Astrocyte (in vitro differentiated cells and primary cell): ENCODE results near the gene BRINP1. TPM values are rescaled to one million over a fixed set of nuclear protein-coding genes. Genes with fewer than 3 reads are reported as not detected.

Experiments
- DNase-seq: peaks from one replicate; pipeline ENCODE4 v3.0.0-alpha.2; 2010; ENCODE audit warnings: low read depth
- FAIRE-seq: peaks from 2 replicates; lab custom pipeline; 2011; peaks lifted over from hg19 to GRCh38; lab: Jason Lieb, UNC
- H2AFZ ChIP-seq: 2 replicates; pipeline ENCODE4 v1.6.0; 2012; ENCODE audit warnings: low read depth, low read length, inconsistent platforms
- H3K27ac ChIP-seq: 2 replicates; pipeline ENCODE4 v1.5.1; 2011; ENCODE audit warnings: low read depth, low read length, inconsistent platforms
- H3K27me3 ChIP-seq: 2 replicates; pipeline ENCODE4 v1.6.0; 2011; ENCODE audit warnings: low read length, inconsistent platforms; ENCODE audit not compliant: insufficient read depth
- H3K36me3 ChIP-seq: 2 replicates; pipeline ENCODE4 v1.5.1; 2011; ENCODE audit warnings: low read length, inconsistent platforms; ENCODE audit not compliant: insufficient read depth
- H3K4me1 ChIP-seq: 2 replicates; pipeline ENCODE4 v1.5.1; 2011; ENCODE audit warnings: low read length, inconsistent platforms; ENCODE audit not compliant: insufficient read depth
- H3K4me2 ChIP-seq: 2 replicates; pipeline ENCODE4 v1.6.0; 2012; ENCODE audit warnings: low read length, inconsistent platforms
- H3K4me3 ChIP-seq: 2 replicates; pipeline ENCODE4 v1.5.1; 2011; ENCODE audit warnings: low read depth, mild to moderate bottlenecking, low read length, inconsistent platforms; ENCODE audit not compliant: insufficient read depth
- H3K79me2 ChIP-seq: 2 replicates; pipeline ENCODE4 v1.6.0; 2012; ENCODE audit warnings: mild to moderate bottlenecking, low read length, inconsistent platforms; ENCODE audit not compliant: insufficient read depth
- H3K9ac ChIP-seq: 2 replicates; pipeline ENCODE4 v1.6.0; 2012; ENCODE audit warnings: mild to moderate bottlenecking, low read length, inconsistent platforms
- H3K9me3 ChIP-seq: 2 replicates; pipeline ENCODE4 v1.5.1; 2012; ENCODE audit warnings: low read depth, mild to moderate bottlenecking, low read length, inconsistent platforms; ENCODE audit not compliant: insufficient read depth
- H4K20me1 ChIP-seq: 2 replicates; pipeline ENCODE4 v1.6.0; 2012; ENCODE audit warnings: low read length, inconsistent platforms; ENCODE audit not compliant: insufficient read depth
- H3K27ac Mint-ChIP-seq: one replicate; pipeline ENCODE4 v1.8.0; 2021; ENCODE audit warnings: mild to moderate bottlenecking, mixed read lengths; ENCODE audit not compliant: unreplicated experiment
- H3K27me3 Mint-ChIP-seq: one replicate; pipeline ENCODE4 v1.8.0; 2021; ENCODE audit warnings: low read depth, mixed read lengths; ENCODE audit not compliant: unreplicated experiment
- H3K36me3 Mint-ChIP-seq: one replicate; pipeline ENCODE4 v1.8.0; 2021; ENCODE audit warnings: low read depth, mixed read lengths; ENCODE audit not compliant: unreplicated experiment
- H3K4me1 Mint-ChIP-seq: one replicate; pipeline ENCODE4 v1.8.0; 2021; ENCODE audit warnings: low read depth, mixed read lengths; ENCODE audit not compliant: unreplicated experiment
- H3K4me3 Mint-ChIP-seq: one replicate; pipeline ENCODE4 v1.8.0; 2021; ENCODE audit warnings: mild to moderate bottlenecking, moderate library complexity, mixed read lengths; ENCODE audit not compliant: unreplicated experiment
- H3K9me3 Mint-ChIP-seq: one replicate; pipeline ENCODE4 v1.8.0; 2021; ENCODE audit warnings: mild to moderate bottlenecking, mixed read lengths; ENCODE audit not compliant: unreplicated experiment
- EZH2 ChIP-seq: IDR thresholded peaks from 2 replicates; pipeline ENCODE4 v1.6.1; 2012; ENCODE audit warnings: mild to moderate bottlenecking, low read length, inconsistent platforms; ENCODE audit not compliant: insufficient read depth
- total RNA-seq: library from RNA; stranded (reverse); gene quantifications from 2 replicates; pipeline ENCODE4 v1.2.1, GENCODE V29; 2021
- TF ChIP-seq, protein P1 (sequence below): IDR thresholded peaks from 2 replicates; pipeline ENCODE4 v1.5.1; 2011; ENCODE audit warnings: low read depth, mild to moderate bottlenecking, inconsistent platforms, low read length, moderate library complexity; ENCODE audit not compliant: insufficient read depth

The BRINP1 gene
- total RNA-seq, 1 donor from 2014 or later, result 2.2 TPM

DNA sequence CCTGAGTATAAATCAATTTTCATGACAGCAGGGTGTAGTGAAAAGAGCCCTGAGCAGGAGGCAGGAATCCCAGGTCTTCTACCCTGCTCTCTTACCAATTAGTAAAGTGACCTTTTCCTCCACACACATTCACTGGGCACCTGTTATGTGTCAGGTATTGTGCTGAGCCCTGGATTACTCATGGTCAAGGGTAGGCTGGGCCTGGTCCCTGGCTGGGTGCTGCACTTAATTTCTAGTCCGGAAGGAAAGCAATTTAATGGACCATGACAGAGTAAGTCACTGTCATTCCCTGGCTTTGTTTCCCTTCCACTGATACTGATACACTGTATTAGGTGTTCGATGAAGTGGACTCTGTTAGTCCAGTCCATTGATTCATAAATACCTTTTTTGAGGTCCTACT is 29.1 kb upstream of the BRINP1 start:
- no peaks in the 10 kb centered on the region for H3K27me3 ChIP-seq
- H2AFZ ChIP-seq, result no peak overlapping the region
- Mint-ChIP-seq H3K27me3 (peaks cover 1% of the 10 kb centered on the region), H3K4me1 (no peaks in the 10 kb centered on the region), H3K9me3 (no peaks in the 10 kb centered on the region), H3K4me3 (no peak overlapping the region), H3K36me3 (no peaks in the 10 kb centered on the region), H3K27ac (no peak overlapping the region)
- no peak overlapping the region for H3K27ac ChIP-seq
- H3K79me2 ChIP-seq, result no peaks in the 10 kb centered on the region
- no peak overlapping the region for H3K4me3 ChIP-seq
- no peaks in the 10 kb centered on the region for H4K20me1 ChIP-seq
- H3K9me3 ChIP-seq, result peaks cover 7% of the 10 kb centered on the region
- H3K4me2 ChIP-seq, result no peak overlapping the region
- FAIRE-seq, result no peak
- DNase-seq, result no peak
- TF ChIP-seq, protein P1, sequence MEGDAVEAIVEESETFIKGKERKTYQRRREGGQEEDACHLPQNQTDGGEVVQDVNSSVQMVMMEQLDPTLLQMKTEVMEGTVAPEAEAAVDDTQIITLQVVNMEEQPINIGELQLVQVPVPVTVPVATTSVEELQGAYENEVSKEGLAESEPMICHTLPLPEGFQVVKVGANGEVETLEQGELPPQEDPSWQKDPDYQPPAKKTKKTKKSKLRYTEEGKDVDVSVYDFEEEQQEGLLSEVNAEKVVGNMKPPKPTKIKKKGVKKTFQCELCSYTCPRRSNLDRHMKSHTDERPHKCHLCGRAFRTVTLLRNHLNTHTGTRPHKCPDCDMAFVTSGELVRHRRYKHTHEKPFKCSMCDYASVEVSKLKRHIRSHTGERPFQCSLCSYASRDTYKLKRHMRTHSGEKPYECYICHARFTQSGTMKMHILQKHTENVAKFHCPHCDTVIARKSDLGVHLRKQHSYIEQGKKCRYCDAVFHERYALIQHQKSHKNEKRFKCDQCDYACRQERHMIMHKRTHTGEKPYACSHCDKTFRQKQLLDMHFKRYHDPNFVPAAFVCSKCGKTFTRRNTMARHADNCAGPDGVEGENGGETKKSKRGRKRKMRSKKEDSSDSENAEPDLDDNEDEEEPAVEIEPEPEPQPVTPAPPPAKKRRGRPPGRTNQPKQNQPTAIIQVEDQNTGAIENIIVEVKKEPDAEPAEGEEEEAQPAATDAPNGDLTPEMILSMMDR, result no peak
- no peak for TF ChIP-seq EZH2
- H3K9ac ChIP-seq, result no peak overlapping the region
- no peaks in the 10 kb centered on the region for H3K36me3 ChIP-seq
- H3K4me1 ChIP-seq, result no peaks in the 10 kb centered on the region

DNA sequence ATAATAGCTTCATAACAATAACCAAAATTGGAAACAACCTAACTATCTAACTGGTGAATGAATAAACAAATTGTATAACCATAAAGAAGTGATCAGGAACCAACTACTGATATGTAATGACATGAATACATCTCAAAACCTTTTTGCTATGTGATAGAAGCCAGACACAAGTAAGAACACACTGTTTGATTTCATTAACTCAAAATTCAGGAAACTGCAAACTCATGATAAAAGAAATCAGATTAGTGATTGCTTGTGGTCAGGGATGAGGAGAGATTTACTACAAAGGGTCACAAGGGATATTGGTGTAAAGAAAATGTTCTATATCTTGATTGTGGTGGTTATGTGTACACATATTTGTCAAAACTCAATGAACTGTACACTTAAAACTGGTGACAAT is 22.6 kb upstream of the BRINP1 start:
- H3K4me3 ChIP-seq, result no peak overlapping the region
- no peaks in the 10 kb centered on the region for H3K27me3 ChIP-seq
- H3K79me2 ChIP-seq, result no peaks in the 10 kb centered on the region
- H3K9ac ChIP-seq, result no peak overlapping the region
- no peak overlapping the region for H3K4me2 ChIP-seq
- Mint-ChIP-seq H3K4me3 (no peak overlapping the region), H3K27ac (no peak overlapping the region), H3K27me3 (no peaks in the 10 kb centered on the region), H3K4me1 (no peaks in the 10 kb centered on the region), H3K9me3 (no peaks in the 10 kb centered on the region), H3K36me3 (no peaks in the 10 kb centered on the region)
- H3K9me3 ChIP-seq, result no peaks in the 10 kb centered on the region
- FAIRE-seq (no peak), DNase-seq (no peak)
- H2AFZ ChIP-seq, result no peak overlapping the region
- no peaks in the 10 kb centered on the region for H3K36me3 ChIP-seq
- H3K4me1 ChIP-seq, result no peaks in the 10 kb centered on the region
- no peak overlapping the region for H3K27ac ChIP-seq
- H4K20me1 ChIP-seq, result no peaks in the 10 kb centered on the region
- TF ChIP-seq EZH2, result no peak
- TF ChIP-seq, protein P1, result no peak

DNA sequence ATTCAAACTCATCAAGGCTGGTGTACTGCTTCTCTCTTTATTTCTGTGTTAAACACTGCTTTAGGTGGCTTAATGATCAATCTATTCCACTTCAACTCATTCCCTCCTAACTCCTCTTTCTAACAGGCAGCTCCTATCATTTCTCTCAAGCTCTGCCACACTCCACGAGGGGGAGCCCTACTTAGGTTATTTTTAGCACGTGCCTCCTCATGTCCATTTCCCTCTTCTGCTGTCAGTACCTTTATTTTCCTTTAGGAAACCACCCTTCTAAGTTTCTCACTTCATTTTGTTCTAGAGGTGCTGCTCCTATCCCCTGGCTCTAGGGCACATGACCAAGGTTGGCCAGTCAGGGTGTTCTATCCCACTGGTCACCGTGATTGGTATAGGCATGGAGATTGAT is 6.7 kb upstream of the BRINP1 start:
- Histone ChIP-seq H3K79me2 (no peaks in the 10 kb centered on the region), H3K4me2 (no peak overlapping the region), H3K27me3 (no peaks in the 10 kb centered on the region), H2AFZ (no peak overlapping the region), H3K4me3 (no peak overlapping the region), H3K9ac (no peak overlapping the region), H3K4me1 (no peaks in the 10 kb centered on the region), H3K27ac (no peak overlapping the region), H3K36me3 (no peaks in the 10 kb centered on the region), H3K9me3 (peaks cover 3% of the 10 kb centered on the region), H4K20me1 (no peaks in the 10 kb centered on the region)
- Mint-ChIP-seq H3K9me3 (no peaks in the 10 kb centered on the region), H3K36me3 (no peaks in the 10 kb centered on the region), H3K27ac (no peak overlapping the region), H3K4me3 (no peak overlapping the region), H3K4me1 (no peaks in the 10 kb centered on the region), H3K27me3 (peaks cover 16% of the 10 kb centered on the region)
- DNase-seq, result peak; percentile 2
- FAIRE-seq, result no peak
- no peak for TF ChIP-seq EZH2
- TF ChIP-seq, protein P1, result no peak
